HG02759 (cell line): ENCODE measurements around the gene QRICH2.
"Not testable (repeated sequence)": the region's sequence is repeated elsewhere in the genome, so short reads cannot be mapped to it uniquely, and the experiment has no call there.

Source experiments
- ATAC-seq: cut with Tn5 transposase; IDR thresholded peaks from one replicate; pipeline ENCODE4 v1.9.1; 2021; ENCODE audit warnings: mild to moderate bottlenecking, moderate library complexity; ENCODE audit not compliant: unreplicated experiment

The QRICH2 gene

GRCh38 chr17:76225373-76226086 lies 82.5 kb downstream of the QRICH2 start:
- not testable (repeated sequence) for ATAC-seq
